C4-2B (cell line): ENCODE data around the gene SLC7A6.

Source experiments
- ZFX ChIP-seq: fragments of 450-650 bp; IDR thresholded peaks from 2 replicates; pipeline ENCODE4 v1.6.1; 2017
- TF ChIP-seq, protein P1 (sequence below): fragments of 450-650 bp; conservative IDR thresholded peaks from 2 replicates; pipeline ENCODE4 v1.5.1; 2017; ENCODE audit warnings: mild to moderate bottlenecking

DNA sequence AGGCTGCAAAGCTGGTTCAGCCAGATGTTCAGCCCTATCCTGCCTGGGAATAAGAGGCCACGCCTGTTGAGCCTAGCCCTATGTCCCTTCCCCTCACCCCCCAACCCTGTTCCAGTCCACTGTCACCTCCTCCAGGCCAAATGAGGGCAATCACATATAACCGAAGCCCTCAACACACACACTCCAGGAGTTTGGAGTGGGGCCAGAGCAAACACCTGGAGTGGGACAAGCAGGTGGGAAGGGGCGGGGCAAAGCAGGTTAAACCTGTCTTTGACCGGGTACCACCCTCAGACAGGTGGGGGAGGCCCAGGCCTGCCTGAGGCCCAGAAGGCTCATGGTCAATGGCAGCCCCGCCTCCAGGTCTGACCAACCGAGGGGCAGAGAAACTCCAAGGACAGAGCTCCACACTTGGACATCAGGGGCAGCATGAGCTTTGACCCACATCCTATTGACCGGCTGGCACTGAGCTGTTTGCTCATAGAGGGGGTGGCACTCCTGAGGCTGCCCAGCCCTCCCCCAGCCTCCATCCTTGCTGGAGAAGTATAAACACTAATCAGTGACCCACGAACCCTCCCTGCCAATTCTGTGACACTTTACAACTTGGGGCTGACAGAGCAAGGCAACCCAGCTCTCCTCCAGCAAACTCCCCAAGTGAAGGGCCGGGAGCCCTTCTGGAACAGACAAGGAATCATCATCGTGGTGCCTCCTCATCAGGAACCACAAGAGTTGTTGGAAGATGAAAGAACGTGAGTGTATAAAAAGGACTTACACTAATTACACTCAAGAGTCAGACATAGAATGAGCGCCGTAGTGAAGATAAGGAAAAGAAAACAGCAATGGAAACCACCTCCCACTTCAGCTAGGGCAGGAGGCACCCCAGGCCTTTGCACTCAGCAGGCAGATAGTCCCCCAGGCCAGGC is 29.9 kb upstream of the SLC7A6 start:
- TF ChIP-seq, protein P1, sequence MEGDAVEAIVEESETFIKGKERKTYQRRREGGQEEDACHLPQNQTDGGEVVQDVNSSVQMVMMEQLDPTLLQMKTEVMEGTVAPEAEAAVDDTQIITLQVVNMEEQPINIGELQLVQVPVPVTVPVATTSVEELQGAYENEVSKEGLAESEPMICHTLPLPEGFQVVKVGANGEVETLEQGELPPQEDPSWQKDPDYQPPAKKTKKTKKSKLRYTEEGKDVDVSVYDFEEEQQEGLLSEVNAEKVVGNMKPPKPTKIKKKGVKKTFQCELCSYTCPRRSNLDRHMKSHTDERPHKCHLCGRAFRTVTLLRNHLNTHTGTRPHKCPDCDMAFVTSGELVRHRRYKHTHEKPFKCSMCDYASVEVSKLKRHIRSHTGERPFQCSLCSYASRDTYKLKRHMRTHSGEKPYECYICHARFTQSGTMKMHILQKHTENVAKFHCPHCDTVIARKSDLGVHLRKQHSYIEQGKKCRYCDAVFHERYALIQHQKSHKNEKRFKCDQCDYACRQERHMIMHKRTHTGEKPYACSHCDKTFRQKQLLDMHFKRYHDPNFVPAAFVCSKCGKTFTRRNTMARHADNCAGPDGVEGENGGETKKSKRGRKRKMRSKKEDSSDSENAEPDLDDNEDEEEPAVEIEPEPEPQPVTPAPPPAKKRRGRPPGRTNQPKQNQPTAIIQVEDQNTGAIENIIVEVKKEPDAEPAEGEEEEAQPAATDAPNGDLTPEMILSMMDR: no peak
- TF ChIP-seq ZFX: no peak
